Measurements from ENCODE around the gene AGBL1. TPM values are rescaled to one million over a fixed set of nuclear protein-coding genes. Genes with fewer than 3 reads are reported as not detected.

AGBL1 gene
- total and polyA plus RNA-seq, 9 donors: under 0.01 to 0.02 TPM; not detected in 7

GRCh38 chr15:86649277-86649676, 569.6 kb downstream of the AGBL1 start:
- no peak for DNase-seq
- TF ChIP-seq POLR2A (IDR thresholded peaks at IDR 0.05) (no peak), CTCF (IDR thresholded peaks at IDR 0.05) (no peak), EP300 (IDR thresholded peaks at IDR 0.05) (no peak)
- no peaks in the 10 kb centered on the region for H3K9me3 ChIP-seq
- H3K4me1 ChIP-seq (ENCODE audit: insufficient read depth): no peaks in the 10 kb centered on the region
- intact Hi-C loops (cut with DNase I): no loop called here
- H3K36me3 ChIP-seq: no peaks in the 10 kb centered on the region
- no peak overlapping the region for H3K27ac ChIP-seq
- H3K4me3 ChIP-seq: no peak overlapping the region
- no peaks in the 10 kb centered on the region for H3K27me3 ChIP-seq

- Histone ChIP-seq H3K27me3 (no peaks in the 10 kb centered on the region), H3K36me3 (no peaks in the 10 kb centered on the region), H3K4me3 (no peak overlapping the region), H3K27ac (no peak overlapping the region), H3K9me3 (no peaks in the 10 kb centered on the region), H3K4me1 (ENCODE audit: insufficient read depth) (no peaks in the 10 kb centered on the region)
- TF ChIP-seq CTCF (IDR thresholded peaks at IDR 0.05): no peak
- no peak for TF ChIP-seq EP300 (IDR thresholded peaks at IDR 0.05)
- TF ChIP-seq POLR2A (IDR thresholded peaks at IDR 0.05): no peak
- intact Hi-C loops (cut with DNase I): no loop called here
- WGBS, 3 donors: 32 to 42% (median 33%) methylated on average over 1 of the region's 1 CpG
- no peak for DNase-seq
Measured at GRCh38 chr15:86650094-86650493, 570.4 kb downstream of the AGBL1 start.

- no peaks in the 10 kb centered on the region for H3K9me3 ChIP-seq
- no peaks in the 10 kb centered on the region for H3K4me1 ChIP-seq (ENCODE audit: insufficient read depth)
- no peaks in the 10 kb centered on the region for H3K27me3 ChIP-seq
- WGBS, 3 donors: 62 to 66% (median 66%) methylated on average over 6 of the region's 6 CpGs
- intact Hi-C loops (cut with DNase I): no loop called here
- no peak for DNase-seq
- TF ChIP-seq CTCF (IDR thresholded peaks at IDR 0.05) (no peak), EP300 (IDR thresholded peaks at IDR 0.05) (no peak)
- H3K4me3 ChIP-seq: no peak overlapping the region
- H3K36me3 ChIP-seq: no peaks in the 10 kb centered on the region
- H3K27ac ChIP-seq: no peak overlapping the region
Measured at GRCh38 chr15:86653344-86654197, 573.9 kb downstream of the AGBL1 start.

GRCh38 chr15:86654501-86654900, 574.8 kb downstream of the AGBL1 start:
- Histone ChIP-seq H3K36me3 (no peaks in the 10 kb centered on the region), H3K27me3 (no peaks in the 10 kb centered on the region), H3K9me3 (no peaks in the 10 kb centered on the region), H3K4me3 (no peak overlapping the region), H3K4me1 (ENCODE audit: insufficient read depth) (no peaks in the 10 kb centered on the region), H3K27ac (no peak overlapping the region)
- DNase-seq: no peak
- 70 to 72% (median 71%) methylated on average over 3 of the region's 3 CpGs for WGBS, 3 donors
- TF ChIP-seq POLR2A (IDR thresholded peaks at IDR 0.05): no peak
- no peak for TF ChIP-seq EP300 (IDR thresholded peaks at IDR 0.05)
- no peak for TF ChIP-seq CTCF (IDR thresholded peaks at IDR 0.05)
- intact Hi-C loops (cut with DNase I): no loop called here
